T-helper 1 cell treated with Interleukin-12 subunit alpha and Interleukin-12 subunit beta and Interleukin-4 antibody, amounts not matched to agents 30 μg/mL and 1 μg/mL, for 36 hours (primary cell): ENCODE data around the gene TSPYL2.

Source experiments
- H3K27ac Mint-ChIP-seq: one replicate; pipeline ENCODE4 v1.8.0; 2021; ENCODE audit warnings: mild to moderate bottlenecking, mixed read lengths
- H3K27me3 Mint-ChIP-seq: one replicate; pipeline ENCODE4 v1.8.0; 2021; ENCODE audit warnings: low read depth, mixed read lengths
- H3K36me3 Mint-ChIP-seq: one replicate; pipeline ENCODE4 v1.8.0; 2021; ENCODE audit warnings: low read depth, mixed read lengths
- H3K4me1 Mint-ChIP-seq: one replicate; pipeline ENCODE4 v1.8.0; 2021; ENCODE audit warnings: low read depth, mixed read lengths
- H3K4me3 Mint-ChIP-seq: one replicate; pipeline ENCODE4 v1.8.0; 2021; ENCODE audit warnings: mild to moderate bottlenecking, moderate library complexity, mixed read lengths
- H3K9me3 Mint-ChIP-seq: one replicate; pipeline ENCODE4 v1.8.0; 2021; ENCODE audit warnings: mixed read lengths

TSPYL2 gene

DNA sequence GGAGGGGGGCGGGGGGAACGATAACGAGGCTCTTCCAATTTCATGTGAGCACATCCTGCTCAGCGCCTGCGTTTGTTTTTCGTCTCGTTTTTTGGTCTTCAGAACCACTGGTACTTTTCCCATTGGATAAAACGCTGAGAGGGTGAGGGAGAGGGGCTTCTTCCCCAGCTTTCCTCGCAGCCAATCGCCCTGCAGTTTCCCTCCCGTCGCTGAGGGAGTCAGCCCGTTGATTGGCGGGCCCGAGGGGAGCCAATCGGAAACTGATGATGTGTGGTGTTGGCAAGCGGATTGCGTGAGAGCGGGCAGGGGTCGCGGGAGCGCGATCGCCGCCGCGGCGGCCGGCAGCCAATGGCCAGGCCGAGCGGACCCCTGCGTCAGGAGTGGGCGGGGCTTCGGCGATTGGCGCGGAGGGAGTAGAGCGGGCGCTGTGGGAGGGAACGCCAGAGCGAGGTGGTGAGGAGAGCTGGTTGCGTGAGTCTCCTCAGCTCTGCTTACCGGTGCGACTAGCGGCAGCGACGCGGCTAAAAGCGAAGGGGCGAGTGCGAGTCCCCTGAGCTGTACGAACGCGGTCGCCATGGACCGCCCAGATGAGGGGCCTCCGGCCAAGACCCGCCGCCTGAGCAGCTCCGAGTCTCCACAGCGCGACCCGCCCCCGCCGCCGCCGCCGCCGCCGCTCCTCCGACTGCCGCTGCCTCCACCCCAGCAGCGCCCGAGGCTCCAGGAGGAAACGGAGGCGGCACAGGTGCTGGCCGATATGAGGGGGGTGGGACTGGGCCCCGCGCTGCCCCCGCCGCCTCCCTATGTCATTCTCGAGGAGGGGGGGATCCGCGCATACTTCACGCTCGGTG is at the start of gene TSPYL2:
TSS of gene TSPYL2 (plus strand) at position 443 of the 848 bp plus-strand sequence. CDS start at position 575, 132 bp downstream.
- H3K36me3 Mint-ChIP-seq: peaks cover 16% of the 10 kb centered on the region
- peak within 1 kb of the TSS; percentile 93 for H3K4me3 Mint-ChIP-seq

DNA sequence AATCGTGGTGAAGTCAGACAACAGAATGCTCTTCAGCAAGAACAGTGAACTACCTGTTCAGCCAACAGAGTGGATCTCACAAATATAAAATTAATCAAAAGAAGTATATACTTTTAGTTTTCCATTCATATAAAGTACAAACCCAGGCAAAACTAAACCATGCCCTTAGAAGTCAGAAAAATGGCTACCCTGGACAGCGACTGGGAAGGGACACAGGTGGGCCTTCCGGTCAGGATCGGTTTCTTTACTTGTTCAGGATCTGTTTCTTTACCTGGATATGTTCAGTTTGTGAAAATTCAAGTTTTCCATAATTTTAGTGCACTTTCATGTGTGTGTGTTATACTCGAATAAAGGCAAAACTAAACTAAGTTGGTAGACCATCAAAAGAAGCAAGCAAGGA is 46.0 kb upstream of the TSPYL2 start:
- Mint-ChIP-seq H3K27ac (no peak overlapping the region), H3K9me3 (no peaks in the 10 kb centered on the region), H3K36me3 (no peaks in the 10 kb centered on the region), H3K4me3 (no peak overlapping the region), H3K27me3 (peaks cover 4% of the 10 kb centered on the region), H3K4me1 (no peaks in the 10 kb centered on the region)

More for the DNA sequence above, at the start of gene TSPYL2:
- Mint-ChIP-seq H3K27me3 (no peaks in the 10 kb centered on the region), H3K27ac (peak within 1 kb of the TSS; percentile 98), H3K4me1 (peaks cover 26% of the 10 kb centered on the region), H3K9me3 (no peaks in the 10 kb centered on the region)

DNA sequence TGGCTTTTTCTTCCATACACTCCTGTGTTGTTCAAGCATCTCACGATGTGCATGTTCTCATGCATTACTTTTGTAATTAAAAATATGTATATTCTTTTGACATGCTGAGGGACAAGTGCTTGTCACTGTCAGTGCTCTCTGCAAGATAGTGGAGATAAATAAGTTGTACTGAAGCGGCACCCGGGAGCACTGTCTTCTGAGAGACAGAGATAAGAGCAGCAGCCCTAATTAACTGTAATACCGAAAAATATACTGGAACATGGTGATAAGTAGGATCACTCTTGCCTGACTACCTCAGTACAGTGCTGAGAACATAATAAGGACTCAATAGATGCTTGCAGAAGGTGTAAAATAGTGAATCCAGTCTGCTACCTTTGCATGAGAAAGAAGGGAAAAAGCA is 42.9 kb upstream of the TSPYL2 start:
- Mint-ChIP-seq H3K4me1 (no peaks in the 10 kb centered on the region), H3K9me3 (no peaks in the 10 kb centered on the region), H3K36me3 (no peaks in the 10 kb centered on the region), H3K27ac (no peak overlapping the region), H3K27me3 (peaks cover 8% of the 10 kb centered on the region), H3K4me3 (no peak overlapping the region)

DNA sequence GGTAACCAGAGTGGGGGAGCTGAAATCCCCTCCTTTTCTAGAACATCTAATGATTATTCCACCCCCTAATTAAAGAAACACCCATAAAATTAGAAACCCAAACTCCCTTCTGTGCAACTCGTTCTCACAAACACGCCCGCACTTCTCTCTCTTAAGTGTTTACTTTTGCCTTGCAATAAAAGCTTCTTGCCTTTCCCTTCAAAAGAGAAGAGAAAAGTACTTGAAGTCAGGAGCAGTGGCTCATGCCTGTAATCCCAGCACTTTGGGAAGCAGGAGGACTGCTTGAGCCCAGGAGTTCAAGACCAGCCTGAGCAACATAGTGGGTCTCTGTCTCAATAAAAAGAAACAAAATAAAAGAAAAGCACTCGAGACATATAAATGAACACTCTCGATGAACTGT is 37.2 kb upstream of the TSPYL2 start:
- Mint-ChIP-seq H3K4me3 (no peak overlapping the region), H3K36me3 (no peaks in the 10 kb centered on the region), H3K4me1 (no peaks in the 10 kb centered on the region), H3K9me3 (no peaks in the 10 kb centered on the region), H3K27me3 (peaks cover 14% of the 10 kb centered on the region), H3K27ac (no peak overlapping the region)

DNA sequence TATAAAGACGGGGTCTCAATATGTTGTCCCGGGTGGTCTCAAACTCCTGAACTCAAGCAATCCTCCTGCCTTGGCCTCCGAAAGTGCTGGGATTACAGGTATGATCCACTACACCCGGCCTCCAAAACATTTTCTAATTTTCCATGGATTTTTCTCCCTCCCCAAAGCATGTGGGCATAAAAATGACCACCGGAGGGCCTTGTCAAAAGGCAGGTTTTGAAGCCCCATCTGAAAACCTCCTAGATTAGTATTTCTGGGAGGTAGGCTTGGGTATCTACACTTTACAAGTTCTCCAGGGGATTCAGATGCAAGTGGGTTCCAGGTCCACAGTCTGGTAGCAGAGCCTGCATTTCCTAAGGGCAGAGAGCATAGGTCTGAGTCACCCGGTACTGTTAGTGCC is 34.9 kb upstream of the TSPYL2 start:
- no peak overlapping the region for H3K4me3 Mint-ChIP-seq
- H3K9me3 Mint-ChIP-seq: no peaks in the 10 kb centered on the region
- no peaks in the 10 kb centered on the region for H3K4me1 Mint-ChIP-seq
- peaks cover 10% of the 10 kb centered on the region for H3K27me3 Mint-ChIP-seq
- no peak overlapping the region for H3K27ac Mint-ChIP-seq
- no peaks in the 10 kb centered on the region for H3K36me3 Mint-ChIP-seq

DNA sequence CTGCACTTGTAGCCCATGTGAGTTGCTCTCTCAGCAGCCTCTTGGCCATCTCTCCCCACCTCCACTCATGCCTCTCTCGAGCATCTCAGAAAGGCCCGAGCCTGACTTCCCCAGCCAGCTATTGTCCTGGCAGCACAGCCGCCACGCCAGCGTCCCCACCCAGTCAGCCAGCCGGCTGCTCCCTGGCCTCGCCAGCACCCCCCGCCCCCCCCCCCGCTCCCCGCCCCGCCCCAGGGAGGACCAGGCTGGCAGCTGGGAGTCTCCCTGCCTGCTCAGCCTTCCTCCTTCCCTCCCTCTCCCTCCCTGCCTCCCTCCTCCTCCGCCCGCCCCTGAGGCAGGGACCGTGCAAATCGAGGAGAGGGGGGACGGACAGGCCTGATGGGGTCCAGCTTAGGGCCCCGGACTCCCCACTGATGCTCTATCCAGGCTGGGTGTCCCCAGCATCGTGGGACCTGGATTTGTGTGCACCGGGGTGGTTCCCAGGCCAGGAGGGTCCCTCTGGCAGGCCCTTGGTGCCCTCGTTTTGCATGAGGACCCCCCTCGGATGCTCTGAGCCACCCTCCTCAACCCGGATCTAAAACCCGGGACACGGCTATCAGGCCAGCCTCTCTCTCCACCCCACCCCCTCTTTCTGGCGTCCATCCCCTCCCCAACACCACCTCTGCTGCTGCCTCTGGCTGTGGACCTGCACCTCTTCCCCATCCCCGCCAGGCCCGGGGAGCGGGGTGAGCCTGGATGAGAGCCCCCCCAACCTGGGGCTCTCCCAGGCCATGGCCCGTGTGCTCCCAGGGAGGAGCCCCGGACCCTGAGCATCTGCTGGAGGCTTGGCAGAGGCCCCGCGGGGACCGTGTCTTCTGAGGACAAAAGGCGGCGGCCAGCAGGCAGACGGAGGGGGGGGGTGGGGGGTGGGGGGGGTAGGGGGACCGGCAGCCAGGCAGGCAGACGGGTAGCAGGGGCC is 33.7 kb upstream of the TSPYL2 start, which contains the start of gene GPR173:
TSS of gene GPR173 (plus strand) at position 621 of the 958 bp plus-strand sequence. CDS start 27,833 bp downstream, outside the sequence.
- no peaks in the 10 kb centered on the region for H3K4me1 Mint-ChIP-seq
- no peak within 1 kb of the TSS for H3K4me3 Mint-ChIP-seq
- no peaks in the 10 kb centered on the region for H3K9me3 Mint-ChIP-seq
- no peak within 1 kb of the TSS for H3K27ac Mint-ChIP-seq
- H3K27me3 Mint-ChIP-seq: peaks cover 10% of the 10 kb centered on the region
- H3K36me3 Mint-ChIP-seq: no peaks in the 10 kb centered on the region

DNA sequence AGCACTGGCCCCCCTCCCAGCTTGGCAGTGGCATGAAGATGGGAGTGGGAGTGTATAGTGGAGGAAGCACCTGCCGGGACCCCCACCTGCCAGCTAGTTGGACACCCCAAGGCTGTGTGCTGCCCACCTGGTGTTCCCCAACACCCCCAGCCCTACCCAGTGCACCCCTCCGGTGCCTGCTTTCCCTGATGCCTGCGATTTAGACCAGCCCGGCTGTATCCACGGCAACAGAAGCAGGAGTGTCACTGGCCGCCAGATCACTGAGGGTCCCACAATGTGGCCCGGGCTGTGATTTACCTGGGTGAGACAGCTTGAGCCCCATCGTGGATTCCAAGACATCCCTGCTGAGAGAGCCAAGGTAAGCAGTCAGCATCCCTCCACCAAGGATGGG is 33.0 kb upstream of the TSPYL2 start:
- Mint-ChIP-seq H3K9me3 (no peaks in the 10 kb centered on the region), H3K4me1 (no peaks in the 10 kb centered on the region), H3K4me3 (no peak overlapping the region)

DNA sequence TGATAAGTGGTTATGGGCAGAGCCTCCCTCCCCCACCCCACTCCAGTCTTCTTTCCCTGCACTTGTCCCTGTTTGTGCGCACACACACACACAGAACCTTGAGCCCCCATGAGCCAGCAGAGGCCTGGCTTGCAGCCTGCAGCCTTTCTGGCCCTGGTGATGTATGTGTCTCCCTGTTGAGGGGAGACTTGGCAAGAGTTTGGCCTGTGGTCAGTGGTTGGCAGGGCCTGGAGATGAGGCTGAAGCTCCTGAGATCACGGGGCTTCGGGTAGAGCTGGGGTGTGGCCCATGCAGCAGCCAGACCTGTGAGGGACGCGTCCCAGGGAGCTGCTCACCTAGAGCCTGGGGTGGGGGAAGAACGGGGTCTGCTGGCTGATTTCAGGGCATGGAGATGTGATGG is 31.3 kb upstream of the TSPYL2 start:
- peaks cover 4% of the 10 kb centered on the region for H3K27me3 Mint-ChIP-seq
- no peak overlapping the region for H3K4me3 Mint-ChIP-seq
- no peak overlapping the region for H3K27ac Mint-ChIP-seq
- H3K36me3 Mint-ChIP-seq: no peaks in the 10 kb centered on the region
- H3K9me3 Mint-ChIP-seq: no peaks in the 10 kb centered on the region
- no peaks in the 10 kb centered on the region for H3K4me1 Mint-ChIP-seq

More for the DNA sequence above, 33.0 kb upstream of the TSPYL2 start:
- Mint-ChIP-seq H3K27ac (no peak overlapping the region), H3K27me3 (peaks cover 7% of the 10 kb centered on the region), H3K36me3 (no peaks in the 10 kb centered on the region)

DNA sequence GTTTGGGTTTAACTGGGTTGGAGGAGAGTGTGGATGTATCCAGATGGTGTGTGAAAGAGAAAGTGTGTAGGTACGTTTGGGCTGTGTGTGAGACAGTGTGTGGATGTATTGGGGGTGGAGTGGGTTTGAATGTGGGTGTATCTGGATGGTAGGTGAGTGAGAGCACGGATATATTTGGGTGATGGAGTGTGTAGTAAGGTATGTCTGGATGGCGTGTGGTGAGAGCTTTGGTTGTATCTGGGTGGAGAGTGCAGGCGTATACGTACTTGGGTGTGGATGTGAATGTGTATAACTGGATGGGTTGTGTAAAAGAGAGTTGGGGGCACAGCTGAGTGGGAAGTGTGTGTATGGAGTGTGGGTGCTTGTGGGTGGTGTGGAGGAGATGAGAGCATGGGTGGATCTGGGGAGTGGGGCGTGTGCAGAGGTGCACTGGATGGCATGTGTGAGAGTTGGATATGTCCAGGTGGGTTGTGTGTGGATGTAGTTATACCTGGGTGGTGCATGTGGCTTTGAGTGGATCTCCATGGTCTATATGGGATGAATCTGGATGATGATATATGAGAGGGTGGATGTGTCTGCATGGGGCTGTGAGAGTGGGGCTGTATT is 26.8 kb upstream of the TSPYL2 start:
- Mint-ChIP-seq H3K27ac (no peak overlapping the region), H3K27me3 (no peaks in the 10 kb centered on the region), H3K4me3 (no peak overlapping the region), H3K9me3 (no peaks in the 10 kb centered on the region), H3K36me3 (no peaks in the 10 kb centered on the region), H3K4me1 (no peaks in the 10 kb centered on the region)

DNA sequence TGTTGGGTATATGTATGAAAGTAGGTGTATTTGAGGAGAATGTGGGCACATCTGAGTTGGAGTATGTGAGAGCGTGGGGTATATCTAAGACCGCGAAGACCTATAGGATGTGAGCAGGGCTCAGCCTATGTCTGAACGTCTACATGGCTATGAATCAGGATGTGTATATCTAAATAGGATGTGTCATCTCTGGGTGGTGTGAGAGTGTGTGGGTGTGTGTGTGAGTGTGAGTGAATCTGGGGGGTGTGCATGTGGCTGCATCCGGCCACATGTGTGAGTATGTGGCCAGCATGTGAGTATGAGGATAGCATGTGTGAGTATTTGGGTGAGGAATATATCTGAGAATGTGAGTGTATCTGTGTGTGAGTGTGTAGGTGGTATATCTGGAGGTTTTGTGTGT is 25.9 kb upstream of the TSPYL2 start:
- Mint-ChIP-seq H3K4me3 (no peak overlapping the region), H3K27ac (no peak overlapping the region), H3K9me3 (no peaks in the 10 kb centered on the region), H3K36me3 (no peaks in the 10 kb centered on the region), H3K4me1 (no peaks in the 10 kb centered on the region), H3K27me3 (no peaks in the 10 kb centered on the region)

DNA sequence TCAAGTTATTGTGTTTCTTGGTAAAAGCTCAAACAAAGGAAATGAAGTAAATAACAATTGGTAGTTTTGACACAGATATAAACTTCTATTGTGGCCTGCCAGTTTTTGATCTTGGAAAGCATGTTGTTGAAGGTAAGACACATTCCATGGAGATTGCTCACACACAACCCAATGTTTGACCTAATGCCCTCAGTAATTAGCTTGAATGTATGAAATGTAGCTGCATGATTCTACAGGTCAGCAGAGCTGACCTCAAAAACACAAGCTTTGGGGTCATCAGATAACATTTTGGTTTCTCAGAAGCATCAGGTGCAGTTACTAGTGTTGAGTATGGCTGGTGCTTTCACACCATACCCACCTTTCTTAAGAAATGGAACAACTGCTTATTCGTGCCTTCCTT is 17.1 kb upstream of the TSPYL2 start:
- H3K27me3 Mint-ChIP-seq: no peaks in the 10 kb centered on the region
- no peaks in the 10 kb centered on the region for H3K4me1 Mint-ChIP-seq
- H3K4me3 Mint-ChIP-seq: no peak overlapping the region
- H3K36me3 Mint-ChIP-seq: no peaks in the 10 kb centered on the region
- H3K27ac Mint-ChIP-seq: no peak overlapping the region
- H3K9me3 Mint-ChIP-seq: no peaks in the 10 kb centered on the region

DNA sequence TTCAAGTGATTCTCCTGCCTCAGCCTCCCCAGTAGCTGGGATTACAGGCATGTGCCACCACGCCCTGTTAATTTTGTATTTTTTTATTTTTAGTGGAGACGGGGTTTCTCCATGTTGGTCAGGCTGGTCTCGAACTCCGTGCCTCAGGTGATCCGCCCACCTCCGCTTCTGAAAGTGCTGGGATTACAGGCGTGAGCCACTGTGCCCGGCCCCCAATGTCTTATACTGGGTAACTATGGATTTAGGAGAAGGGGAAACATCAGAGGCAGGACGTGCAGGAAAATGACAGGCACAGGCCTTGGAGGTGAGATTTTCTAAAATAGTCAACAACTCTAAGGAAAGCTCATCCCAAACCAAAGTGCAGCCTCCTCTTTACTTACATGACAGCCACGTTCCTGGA is 11.1 kb upstream of the TSPYL2 start:
- Mint-ChIP-seq H3K27ac (no peak overlapping the region), H3K4me3 (no peak overlapping the region), H3K4me1 (peaks cover 14% of the 10 kb centered on the region)

DNA sequence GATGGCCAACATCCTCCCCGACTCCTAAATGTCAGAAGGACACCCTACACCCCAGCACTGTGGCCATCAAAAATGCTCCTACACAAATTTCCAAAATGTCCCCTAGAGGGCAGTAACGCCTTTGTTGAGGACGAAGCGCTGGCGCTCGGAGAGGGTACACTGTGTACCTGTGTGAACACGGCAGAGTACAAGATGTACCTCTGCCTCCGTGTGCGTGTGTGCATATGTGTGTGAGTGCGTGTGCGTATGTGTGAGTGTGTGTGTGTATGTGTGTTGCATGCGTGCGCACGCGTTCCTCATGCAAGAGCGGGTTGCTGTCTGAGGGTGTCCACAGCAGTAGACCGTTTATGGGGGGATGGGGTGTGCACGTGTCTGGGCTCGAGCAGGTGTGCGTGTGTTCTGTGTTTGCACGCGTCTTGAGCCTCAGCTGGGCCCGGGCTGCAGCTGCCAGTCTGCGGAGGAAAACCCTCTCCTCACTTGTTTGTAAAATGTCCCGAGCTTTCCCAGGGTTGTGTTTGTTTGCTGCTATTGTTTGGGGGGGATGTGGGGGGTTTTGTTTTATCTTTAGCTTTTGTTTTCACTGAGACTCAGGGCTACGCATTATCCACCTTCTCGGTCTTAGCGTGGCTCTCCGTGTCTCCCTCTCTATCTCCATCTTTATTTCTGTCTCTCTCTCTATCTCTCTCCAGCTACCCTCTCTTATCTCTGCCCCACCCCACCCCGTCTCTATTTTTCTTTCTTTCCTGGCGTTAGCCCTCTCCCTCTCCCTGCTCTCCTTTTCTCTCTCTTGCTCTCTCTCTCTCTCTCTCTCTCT is 10.4 kb upstream of the TSPYL2 start:
- H3K4me3 Mint-ChIP-seq: peak overlapping the region; percentile 93
- no peaks in the 10 kb centered on the region for H3K36me3 Mint-ChIP-seq
- peak overlapping the region; percentile 65 for H3K27ac Mint-ChIP-seq
- H3K4me1 Mint-ChIP-seq: peaks cover 14% of the 10 kb centered on the region
- H3K9me3 Mint-ChIP-seq: no peaks in the 10 kb centered on the region
- no peaks in the 10 kb centered on the region for H3K27me3 Mint-ChIP-seq

More for the DNA sequence above, 11.1 kb upstream of the TSPYL2 start:
- H3K27me3 Mint-ChIP-seq: no peaks in the 10 kb centered on the region
- no peaks in the 10 kb centered on the region for H3K9me3 Mint-ChIP-seq
- H3K36me3 Mint-ChIP-seq: no peaks in the 10 kb centered on the region
